ENCODE data around the gene ZSCAN29. TPM values are rescaled to one million over a fixed set of nuclear protein-coding genes. Genes with fewer than 3 reads are reported as not detected.

The ZSCAN29 gene
- total and polyA plus RNA-seq, 2 of the 13 experiments (the other 11 are each of a cell fraction or from before 2014, with no cell fraction given), result 8.3 to 27.4 TPM

DNA sequence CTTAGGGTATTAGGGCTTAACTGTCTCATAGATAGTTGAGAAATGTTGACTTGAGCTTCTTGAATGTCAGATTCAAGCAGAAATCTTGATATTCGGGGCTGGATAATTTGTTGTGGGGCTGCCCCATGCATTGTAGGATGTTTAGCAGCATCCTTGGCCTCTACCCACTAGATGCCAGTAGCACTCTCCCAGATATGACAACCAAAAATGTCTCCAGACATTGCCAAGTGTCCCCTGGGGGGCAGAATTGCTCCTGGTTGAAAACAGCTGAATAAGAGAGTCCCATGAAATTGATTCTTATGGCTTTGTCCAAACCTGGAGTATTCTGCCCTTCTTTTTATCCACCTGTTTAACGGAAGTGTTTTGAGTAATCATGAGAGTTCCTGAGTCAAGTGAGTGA lies 24.5 kb downstream of the ZSCAN29 start:
- intact Hi-C loops (cut with micrococcal nuclease; ENCODE audit: unreplicated experiment), result no loop called here
- no peaks in the 10 kb centered on the region for H3K4me1 ChIP-seq (ENCODE audit: insufficient read depth, low read length)
- no peak overlapping the region for H3K27ac ChIP-seq (ENCODE audit: extremely low read length, insufficient read depth, low read length)
- no peak overlapping the region for H3K4me2 ChIP-seq (ENCODE audit: low read depth, low read length)
- ATAC-seq (no peak), FAIRE-seq (no peak), DNase-seq (ENCODE audit: low spot score) (no peak)
- H3K9ac ChIP-seq (ENCODE audit: insufficient read depth, low read depth, low read length), result no peak overlapping the region
- 97% methylated on average over 2 of the region's 2 CpGs for WGBS (ENCODE audit: low lambda C conversion rate)
- no peaks in the 10 kb centered on the region for H3K27me3 ChIP-seq (ENCODE audit: control insufficient read depth in 1 of 2, insufficient read depth in 2 of 2, low read length in 2 of 2)
- in situ Hi-C loops (cut with HindIII; ENCODE audit: extremely low pct_ligation_motif_present, low pct_unique_long_range_greater_than_20kb), result no loop called here
- H2AFZ ChIP-seq (ENCODE audit: low read length), result no peak overlapping the region
- no peaks in the 10 kb centered on the region for H3K79me2 ChIP-seq (ENCODE audit: insufficient read depth, low read length)
- CTCF ChIA-PET (ENCODE audit: low intra/inter-chr PET ratio, low total read pairs), result no interaction called here
- H3K36me3 ChIP-seq (replicated peaks in 1 of 2; ENCODE audit: control insufficient read depth in 1 of 2, insufficient read depth in 2 of 2, low read length in 2 of 2), result peaks cover 7 to 33% of the 10 kb centered on the region in 2 experiments; a peak in 3 of 5 replicates
- no peaks in the 10 kb centered on the region for H4K20me1 ChIP-seq (ENCODE audit: insufficient read depth, low read length)
- TF ChIP-seq ZNF138 (CRISPR knock-in tag; IDR thresholded peaks at IDR 0.05; ENCODE audit: low read depth) (no peak), GTF3A (CRISPR knock-in tag; conservative IDR thresholded peaks at IDR 0.05) (no peak), EHMT2 (IDR thresholded peaks at IDR 0.05; ENCODE audit: borderline replicate concordance, low read depth, low read length) (no peak), SAFB2 (CRISPR knock-in tag; IDR thresholded peaks at IDR 0.05; ENCODE audit: borderline replicate concordance, low read depth) (no peak), GFI1 (CRISPR knock-in tag; IDR thresholded peaks at IDR 0.05; ENCODE audit: borderline replicate concordance) (no peak), ZNF331 (CRISPR knock-in tag; IDR thresholded peaks at IDR 0.05) (no peak), SP4 (CRISPR knock-in tag; IDR thresholded peaks at IDR 0.05) (no peak), MEIS2 (CRISPR knock-in tag; IDR thresholded peaks at IDR 0.05) (no peak)
- TF ChIP-seq, protein P1, sequence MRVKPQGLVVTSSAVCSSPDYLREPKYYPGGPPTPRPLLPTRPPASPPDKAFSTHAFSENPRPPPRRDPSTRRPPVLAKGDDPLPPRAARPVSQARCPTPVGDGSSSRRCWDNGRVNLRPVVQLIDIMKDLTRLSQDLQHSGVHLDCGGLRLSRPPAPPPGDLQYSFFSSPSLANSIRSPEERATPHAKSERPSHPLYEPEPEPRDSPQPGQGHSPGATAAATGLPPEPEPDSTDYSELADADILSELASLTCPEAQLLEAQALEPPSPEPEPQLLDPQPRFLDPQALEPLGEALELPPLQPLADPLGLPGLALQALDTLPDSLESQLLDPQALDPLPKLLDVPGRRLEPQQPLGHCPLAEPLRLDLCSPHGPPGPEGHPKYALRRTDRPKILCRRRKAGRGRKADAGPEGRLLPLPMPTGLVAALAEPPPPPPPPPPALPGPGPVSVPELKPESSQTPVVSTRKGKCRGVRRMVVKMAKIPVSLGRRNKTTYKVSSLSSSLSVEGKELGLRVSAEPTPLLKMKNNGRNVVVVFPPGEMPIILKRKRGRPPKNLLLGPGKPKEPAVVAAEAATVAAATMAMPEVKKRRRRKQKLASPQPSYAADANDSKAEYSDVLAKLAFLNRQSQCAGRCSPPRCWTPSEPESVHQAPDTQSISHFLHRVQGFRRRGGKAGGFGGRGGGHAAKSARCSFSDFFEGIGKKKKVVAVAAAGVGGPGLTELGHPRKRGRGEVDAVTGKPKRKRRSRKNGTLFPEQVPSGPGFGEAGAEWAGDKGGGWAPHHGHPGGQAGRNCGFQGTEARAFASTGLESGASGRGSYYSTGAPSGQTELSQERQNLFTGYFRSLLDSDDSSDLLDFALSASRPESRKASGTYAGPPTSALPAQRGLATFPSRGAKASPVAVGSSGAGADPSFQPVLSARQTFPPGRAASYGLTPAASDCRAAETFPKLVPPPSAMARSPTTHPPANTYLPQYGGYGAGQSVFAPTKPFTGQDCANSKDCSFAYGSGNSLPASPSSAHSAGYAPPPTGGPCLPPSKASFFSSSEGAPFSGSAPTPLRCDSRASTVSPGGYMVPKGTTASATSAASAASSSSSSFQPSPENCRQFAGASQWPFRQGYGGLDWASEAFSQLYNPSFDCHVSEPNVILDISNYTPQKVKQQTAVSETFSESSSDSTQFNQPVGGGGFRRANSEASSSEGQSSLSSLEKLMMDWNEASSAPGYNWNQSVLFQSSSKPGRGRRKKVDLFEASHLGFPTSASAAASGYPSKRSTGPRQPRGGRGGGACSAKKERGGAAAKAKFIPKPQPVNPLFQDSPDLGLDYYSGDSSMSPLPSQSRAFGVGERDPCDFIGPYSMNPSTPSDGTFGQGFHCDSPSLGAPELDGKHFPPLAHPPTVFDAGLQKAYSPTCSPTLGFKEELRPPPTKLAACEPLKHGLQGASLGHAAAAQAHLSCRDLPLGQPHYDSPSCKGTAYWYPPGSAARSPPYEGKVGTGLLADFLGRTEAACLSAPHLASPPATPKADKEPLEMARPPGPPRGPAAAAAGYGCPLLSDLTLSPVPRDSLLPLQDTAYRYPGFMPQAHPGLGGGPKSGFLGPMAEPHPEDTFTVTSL (CRISPR knock-in tag; IDR thresholded peaks at IDR 0.05; ENCODE audit: borderline replicate concordance), result no peak
- no peak overlapping the region for H3K4me3 ChIP-seq (replicated peaks in 1 of 3; ENCODE audit: insufficient read depth in 1 of 3, low read depth in 2 of 3, low read length in 3 of 3)
- no peaks in the 10 kb centered on the region for H3K9me3 ChIP-seq (ENCODE audit: low read length)
- no TSS peak for BruUV-seq (replicated peaks)
- POLR2A ChIA-PET, result no interaction called here

All from HepG2 (cell line).